NK-92 (cell line): ENCODE measurements around the gene DPF1.
"Not testable (repeated sequence)": the region's sequence is repeated elsewhere in the genome, so short reads cannot be mapped to it uniquely, and the experiment has no call there.

Experiments used
- DNase-seq: peaks from one replicate; lab custom pipeline; 2025; ENCODE audit not compliant: unreplicated experiment; lab: John Stamatoyannopoulos, UW

DPF1 gene

DNA sequence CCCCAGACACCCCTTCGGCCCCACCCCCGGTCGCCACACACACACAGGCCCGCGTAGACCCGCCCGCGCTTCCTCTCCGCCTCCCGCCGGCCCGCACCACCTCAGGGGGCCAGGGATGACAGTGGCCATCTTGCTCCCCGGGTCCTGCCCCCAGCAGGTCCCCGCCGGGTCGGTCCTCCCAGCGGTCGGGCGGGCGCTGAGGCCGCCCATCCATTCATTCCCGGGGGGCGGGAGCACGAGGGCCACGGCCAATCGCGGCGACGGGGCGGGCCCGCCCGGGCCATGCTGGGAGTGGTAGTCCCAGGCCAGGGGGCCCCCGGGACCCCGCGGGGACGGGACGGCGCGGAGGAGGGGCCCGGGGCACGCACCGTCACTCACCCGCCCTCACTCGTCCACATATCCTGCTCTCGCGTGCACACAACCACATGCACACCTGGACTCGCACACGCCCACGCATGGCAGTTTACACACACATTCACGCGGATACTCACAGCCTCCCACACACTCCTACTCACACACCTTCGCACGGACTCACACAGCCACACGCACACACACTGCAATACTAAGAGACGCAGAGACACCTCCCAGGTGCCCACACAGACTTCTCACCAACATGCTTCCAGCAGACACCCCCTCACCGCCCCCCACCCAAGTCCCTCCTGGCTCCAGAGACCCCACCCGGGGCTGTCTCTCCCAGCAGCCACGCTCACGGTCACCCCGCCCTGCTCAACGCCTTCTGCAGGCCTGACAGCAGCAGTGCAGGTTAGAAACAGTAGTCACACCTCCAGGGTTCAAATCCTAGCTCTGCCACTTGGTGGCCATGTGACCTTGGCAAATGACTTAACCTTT lies at the start of gene DPF1:
Gene DPF1 (minus strand): TSS at position 209 of the 849 bp plus-strand sequence. CDS start 80 bp downstream, at position 129.
- no peak for DNase-seq

DNA sequence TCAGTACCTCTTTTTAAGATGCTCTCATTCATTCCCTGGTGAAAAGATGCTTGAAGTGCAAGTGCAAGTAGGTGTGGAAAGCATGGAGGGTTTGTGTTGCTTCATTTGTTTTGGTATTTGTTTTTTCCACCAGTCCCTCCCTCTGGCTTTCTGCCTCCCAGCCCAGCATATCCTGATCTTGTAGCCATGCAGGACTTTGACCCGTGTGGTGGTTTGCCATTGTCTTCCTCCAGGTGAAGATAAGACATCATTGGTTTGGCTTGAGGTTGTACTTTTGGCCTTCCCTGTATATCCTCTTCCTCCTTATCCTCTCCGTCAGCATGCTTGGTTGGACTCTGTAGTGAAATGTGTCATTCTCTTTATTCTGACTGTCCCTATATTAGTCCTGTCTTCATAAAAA lies 49.5 kb upstream of the DPF1 start:
- DNase-seq: no peak

DNA sequence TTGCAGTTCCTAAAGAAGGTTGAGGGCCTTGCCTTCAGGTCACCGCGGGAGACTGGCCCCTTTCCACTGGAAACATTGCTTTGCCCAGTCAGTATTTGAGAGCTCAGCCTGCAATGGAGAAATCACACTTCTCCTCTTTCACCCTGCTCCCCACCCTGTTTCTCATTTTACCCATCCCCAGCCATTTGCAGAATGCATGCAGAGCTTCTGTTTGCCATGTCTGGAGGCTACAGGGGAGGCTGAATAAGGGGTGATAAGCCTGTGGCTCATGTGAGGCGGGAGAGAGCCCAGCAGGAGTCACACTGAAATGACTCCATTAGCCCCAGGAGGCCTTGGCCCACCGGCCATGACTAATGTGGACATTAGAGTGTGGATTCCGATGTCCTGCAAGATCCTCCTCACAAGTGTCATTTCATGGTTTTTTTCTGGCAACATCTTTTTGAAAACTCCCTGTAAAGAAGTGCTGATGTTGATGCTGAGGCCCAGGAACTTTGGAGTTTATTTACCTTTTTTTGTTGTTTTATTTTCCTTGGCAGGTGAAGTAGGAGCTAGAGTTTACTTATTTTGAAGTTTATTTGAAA lies 46.7 kb upstream of the DPF1 start:
- DNase-seq: no peak

DNA sequence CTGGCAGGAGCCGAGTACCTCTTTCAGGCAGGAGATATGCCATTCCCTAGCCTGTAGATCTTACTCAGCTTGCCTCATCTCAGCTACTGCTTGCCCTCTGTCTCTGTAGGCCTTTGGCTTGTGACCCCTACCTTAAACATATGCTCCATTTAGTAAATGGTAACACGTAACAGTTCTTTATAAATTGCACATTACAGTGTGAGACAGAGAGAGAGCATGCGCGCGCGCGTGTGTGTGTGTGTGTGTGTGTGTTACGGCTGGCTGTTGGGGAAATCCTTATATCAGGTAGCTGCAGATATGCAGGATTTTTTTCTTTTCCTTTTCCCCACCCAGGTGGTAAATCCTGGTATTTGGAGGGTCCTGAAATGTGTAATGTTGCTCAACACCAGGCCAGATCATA lies 44.5 kb upstream of the DPF1 start:
- DNase-seq: no peak

DNA sequence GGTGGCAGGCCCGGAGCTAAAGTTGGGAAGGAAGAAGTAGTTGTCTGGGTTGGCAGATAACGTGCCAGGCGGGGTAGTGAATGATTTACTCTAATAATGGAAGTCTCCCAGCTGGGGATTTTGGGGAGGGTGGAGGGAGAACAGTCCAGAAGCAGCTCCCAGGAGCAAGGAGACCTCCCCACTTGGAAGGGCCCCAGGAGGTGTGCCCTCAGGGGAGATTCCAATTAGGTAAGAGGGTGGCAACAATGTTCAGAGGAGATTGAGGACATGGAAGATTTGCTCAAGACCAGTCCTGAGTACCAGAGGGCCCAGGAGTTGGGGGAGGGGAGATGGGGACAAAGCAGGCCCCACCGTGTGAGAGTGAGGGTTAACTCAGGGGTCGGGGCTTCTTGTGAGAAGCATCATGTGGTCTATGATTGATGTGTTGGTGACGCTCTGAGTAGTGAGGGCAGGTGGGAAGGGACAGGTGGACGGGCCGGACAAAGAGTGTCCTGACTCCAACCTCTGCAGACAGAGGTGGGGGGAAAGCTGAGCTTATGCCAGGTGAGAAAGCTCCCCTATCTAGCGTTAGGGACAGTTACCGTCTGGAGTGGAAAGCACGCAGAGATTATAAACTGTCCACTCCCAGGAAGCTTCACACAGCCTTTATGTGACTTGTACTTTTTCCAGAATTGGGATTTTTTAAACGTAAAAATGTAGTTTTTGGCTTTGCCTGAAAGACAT lies 43.9 kb upstream of the DPF1 start:
- DNase-seq: no peak

DNA sequence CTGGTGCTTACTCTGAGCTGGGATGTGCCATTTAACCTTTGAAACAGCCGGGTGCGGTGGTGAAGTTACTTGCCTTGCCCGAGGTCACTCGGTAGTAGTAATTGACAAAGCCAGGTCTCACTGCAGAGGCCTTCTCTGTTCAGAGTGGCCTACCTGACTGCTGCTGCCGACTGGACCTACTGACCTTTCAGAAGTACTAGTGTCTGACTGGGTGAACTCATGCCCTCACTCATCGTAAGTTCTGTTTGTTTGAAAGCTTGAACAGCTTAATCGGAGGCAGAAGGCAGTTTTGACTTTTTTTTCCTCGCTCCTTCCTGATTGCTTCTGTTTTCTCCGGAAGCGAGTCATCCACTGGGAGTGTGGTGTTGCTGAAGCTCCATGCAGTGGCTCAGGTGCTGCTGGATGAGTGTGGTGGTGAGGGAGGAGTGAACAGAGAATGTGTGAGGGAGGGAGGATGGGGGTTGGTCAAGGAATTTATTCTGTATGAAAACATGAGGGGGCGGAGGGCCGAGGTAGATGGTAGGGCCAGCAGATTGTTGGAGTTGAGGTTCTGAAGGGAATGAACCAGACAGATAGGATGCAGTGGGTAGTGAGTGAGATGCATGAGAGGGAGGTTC lies 43.1 kb upstream of the DPF1 start:
- DNase-seq: no peak

DNA sequence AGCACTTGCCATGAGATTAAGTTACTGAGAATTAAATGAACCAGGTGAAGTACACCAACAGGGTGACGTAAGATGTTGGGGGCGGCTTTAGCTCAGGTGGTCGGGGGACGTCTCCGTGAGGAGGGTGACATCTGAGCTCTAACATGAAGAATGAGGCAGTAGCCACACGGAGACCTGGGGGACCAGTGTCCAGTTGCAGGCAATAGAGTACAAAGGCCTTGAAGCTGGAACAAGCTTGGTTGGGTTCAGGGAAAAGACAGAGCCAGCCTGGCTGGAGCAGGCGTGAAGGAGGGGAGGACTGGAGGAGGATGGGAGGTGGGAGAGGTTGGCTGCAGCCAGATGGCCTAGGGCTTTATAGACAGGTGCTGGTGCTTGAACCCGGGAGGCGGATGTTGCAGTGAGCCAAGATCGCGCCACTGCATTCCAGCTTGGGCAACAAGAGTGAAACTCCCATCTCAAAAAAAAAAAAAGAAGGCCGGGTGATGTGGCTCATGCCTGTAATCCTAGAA lies 42.0 kb upstream of the DPF1 start:
- no peak for DNase-seq

DNA sequence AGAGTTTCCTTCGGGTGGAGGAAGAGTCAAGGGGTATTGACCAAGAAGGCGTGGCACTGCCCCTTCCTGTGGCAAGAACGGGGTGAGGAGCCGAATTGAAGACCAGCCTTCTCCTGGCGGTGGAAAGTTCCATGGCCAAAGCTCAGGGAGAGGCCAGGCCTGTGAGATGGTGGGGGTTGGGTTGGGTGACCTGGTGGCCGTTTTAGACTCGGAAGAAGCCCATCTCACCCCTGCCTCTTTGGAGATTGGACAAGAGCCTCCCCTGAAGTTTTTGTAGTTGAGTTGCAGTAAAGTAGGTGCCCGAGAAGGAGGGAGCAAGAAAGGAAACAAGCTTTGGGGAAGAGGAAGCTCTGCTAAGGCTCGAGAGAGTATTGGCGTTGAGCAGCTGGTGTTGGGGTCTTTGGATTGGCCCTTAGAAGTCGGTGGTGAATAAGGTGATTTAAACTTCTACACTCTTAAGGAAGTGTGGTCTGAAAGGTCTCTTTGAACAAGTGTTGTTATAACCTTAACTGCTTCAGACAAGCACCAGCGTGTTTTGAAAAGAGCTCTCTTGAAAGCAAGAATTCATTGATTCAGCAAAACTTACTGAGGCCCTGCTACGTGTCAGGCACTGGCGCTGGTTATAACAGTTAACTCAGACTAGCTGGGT lies 41.3 kb upstream of the DPF1 start:
- no peak for DNase-seq

DNA sequence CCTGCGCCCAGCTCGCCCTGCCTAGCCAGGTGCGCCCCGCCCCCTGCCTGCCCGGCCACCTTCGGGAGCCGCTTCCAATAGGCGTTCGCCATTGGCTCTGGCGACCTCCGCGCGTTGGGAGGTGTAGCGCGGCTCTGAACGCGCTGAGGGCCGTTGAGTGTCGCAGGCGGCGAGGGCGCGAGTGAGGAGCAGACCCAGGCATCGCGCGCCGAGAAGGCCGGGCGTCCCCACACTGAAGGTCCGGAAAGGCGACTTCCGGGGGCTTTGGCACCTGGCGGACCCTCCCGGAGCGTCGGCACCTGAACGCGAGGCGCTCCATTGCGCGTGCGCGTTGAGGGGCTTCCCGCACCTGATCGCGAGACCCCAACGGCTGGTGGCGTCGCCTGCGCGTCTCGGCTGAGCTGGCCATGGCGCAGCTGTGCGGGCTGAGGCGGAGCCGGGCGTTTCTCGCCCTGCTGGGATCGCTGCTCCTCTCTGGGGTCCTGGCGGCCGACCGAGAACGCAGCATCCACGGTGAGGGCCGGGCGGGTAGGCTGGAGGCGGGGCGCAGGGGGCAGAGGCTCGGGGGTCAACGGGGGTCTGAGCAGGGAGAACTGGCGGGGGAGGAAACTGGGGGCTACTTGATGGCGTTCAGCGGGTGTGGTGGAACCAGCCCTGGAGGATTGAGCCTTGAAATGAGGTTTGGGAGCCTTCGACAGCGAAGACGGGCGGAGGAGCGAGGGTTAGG lies 40.6 kb upstream of the DPF1 start, which contains the start of gene SPINT2:
Gene SPINT2 (plus strand): TSS at position 88 of the 727 bp plus-strand sequence. CDS start 320 bp downstream, at position 408.
- no peak for DNase-seq

DNA sequence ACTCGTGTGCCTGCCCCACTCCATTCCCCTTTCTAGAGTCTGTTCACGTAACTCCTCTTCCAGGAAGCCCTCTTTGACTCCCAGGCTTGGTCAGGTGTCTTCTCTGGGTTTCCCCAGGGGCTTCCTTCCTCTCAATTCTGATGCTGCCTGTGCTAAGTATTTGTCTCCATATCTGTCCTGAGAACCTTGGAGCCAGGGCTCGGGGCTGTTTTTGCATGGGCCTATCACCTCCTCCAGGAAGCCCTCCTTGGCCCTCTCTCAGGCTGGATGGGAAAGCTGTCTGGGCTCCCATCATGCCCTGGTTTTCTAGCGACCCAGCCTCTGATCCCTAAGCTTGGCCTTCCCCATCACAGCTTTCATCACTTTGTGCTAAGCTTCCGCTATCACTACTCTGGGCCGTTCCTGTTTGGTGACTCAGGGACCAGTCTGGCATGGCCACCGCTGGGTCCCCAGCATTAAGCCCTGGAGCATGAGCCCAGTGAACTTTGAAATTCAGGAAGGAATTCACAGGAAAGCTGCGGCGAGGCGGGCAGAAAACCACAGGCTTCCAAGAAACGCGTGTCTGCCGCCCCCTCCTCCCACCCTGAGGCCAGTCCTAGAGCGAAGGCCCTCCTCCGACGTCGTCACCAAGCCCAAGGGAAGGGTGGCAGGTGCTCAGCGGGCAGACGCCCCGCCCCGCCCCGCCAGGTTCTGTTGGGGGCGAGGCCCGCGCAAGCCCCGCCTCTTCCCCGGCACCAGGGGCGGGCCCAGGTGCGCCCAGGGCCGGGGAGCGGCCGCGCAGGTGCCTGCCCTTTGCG lies 39.9 kb upstream of the DPF1 start:
- no peak for DNase-seq

DNA sequence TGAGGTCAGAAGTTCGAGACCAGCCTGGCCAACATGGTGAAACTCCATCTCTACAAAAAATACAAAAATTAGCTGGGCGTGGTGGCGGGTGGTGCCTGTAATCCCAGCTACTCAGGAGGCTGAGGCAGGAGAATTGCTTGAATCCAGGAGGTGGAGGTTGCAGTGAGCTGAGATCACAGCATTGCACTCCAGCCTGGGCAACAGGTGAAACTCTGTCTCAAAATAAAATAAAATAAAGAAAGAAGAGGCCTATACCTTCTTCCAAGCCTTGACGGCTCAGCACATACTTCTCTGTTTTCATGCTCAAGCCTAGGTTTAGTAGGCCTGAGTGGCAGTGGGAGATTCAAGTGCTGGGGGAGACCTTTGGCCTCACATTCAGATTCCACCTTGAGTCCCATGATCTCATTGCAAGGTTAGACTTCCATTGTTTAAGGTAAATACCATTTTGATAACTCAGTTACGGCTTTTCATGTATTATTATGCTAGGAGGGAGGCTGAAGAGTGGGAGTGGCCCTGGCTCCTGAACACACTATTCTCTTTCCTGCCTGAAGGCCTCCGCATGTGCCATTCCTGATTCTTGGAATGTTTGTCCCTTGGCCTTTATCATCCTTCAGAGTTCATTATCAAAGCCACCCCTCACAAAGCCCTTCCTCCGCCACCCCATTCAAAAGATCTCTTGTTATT lies 38.7 kb upstream of the DPF1 start:
- DNase-seq: no peak

DNA sequence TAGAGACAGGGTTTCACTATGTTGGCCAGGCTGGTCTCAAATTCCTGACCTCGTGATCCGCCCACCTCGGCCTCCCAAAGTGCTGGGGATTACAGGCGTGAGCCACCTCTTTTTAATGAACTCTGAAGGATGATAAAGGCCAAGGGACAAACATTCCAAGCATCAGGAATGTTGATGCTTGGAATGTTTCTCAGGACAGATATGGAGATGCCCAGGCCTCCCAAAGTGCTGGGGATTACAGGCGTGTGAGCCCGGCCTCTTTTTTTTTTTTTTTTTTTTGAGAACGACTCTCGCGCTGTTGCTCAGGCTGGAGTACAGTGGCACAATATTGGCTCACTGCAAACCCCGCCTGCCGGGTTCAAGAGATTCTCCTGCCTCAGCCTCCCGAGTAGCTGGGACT lies 37.9 kb upstream of the DPF1 start:
- DNase-seq: not testable (repeated sequence)

DNA sequence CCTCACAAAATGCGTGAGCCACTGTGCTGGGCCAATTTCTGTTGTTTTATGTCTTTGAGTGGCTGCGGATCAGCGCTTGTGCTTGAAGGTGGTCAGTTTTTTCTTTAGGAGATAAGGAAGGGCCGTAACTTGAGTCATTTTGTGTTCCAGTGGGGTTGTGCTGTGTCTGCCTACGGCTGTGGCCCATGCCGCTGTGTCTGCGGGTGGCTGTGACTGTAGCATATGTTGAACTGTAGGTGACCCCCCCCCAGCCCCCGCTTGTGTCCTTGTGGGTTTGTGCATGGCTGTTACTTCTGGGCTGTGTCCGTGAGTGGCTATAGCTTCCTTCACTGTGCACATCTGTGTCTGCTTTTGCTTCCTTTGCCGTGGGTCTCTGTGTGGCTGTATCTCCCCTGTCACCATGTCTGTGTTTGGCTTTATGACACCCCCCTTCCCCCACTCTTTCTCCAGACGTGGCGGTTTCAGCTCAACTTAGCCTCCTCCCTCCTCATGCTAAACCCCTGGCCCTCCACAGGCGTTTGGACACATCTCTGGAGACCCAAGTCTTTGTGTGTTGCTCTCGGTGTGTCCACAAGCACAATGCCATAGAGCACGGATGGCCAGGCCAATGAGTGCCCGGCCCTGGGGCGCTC lies 31.5 kb upstream of the DPF1 start:
- no peak for DNase-seq

DNA sequence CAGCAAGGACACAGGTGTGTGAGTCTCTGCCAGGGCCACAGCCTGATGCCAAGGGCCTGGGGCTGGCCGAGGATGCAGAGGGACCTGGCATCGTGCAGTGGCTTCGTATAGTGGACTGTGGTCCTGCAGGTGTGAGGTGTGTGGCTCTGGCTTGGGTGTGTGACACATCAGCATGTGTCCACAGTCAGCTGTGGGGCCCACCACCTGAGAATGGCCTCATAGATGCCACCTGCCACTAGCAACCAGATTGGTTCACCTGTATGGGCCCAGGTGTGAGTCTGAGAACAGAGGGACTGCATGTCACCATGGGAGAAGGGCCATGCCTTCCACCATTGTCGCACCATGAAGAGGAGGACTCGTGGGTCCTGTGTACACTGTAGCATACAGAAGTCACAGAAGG lies 29.8 kb upstream of the DPF1 start:
- no peak for DNase-seq

DNA sequence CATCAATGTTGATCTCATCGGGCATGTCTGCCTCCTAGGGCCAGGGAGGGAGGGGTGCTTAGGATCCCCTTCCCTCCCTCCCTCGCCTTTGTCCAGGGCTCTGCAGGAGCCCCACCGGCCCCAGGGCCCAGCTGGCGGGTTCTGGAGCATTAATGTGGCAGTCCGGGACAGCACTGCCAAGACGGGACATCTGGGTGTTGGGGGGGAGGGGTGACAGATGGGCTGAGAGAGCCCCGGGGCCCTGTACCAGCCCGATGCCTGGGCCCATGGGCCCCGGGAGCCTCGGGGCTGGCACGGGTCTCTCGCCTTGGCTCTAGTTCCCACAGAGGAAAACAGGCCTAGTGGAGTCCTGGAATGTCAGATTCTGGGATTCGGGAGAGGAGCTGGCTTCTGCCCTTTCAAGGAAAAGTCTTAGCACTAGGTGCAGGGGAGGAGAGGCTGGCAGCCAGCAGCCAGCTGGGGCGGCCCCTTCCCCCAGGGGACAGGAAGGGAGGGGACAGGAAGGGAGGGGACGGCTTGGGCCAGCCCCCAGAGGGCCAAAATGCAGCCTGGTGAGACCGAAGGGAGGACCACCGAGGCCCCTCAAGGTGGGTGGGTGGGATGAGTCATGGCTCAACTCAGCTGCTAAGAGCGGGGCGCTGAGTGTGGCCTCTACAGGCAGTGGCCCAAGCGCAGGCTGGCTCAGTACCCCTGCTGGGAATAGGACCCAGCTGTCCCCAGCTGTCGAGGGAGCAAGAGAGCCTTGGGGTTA lies 29.1 kb upstream of the DPF1 start:
- no peak for DNase-seq

DNA sequence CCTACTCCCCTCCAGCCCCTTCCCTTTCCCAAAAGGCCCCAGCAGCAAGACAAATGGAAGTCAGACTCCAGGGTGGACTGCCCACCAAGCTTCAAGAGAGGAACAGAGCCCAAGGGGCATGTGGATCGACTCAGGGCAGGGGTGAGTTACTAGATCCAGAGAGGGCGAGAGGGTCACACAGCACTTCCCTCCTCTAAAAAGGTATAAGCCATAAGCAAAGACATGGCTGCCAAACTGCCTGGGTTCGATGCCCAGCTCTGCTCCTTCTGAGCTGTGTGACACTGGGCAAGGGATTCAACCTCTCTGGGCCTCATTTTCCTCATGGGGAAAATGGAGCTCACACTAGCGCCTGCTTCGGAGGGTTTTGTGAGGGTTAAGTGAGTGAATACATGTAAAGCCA lies 28.4 kb upstream of the DPF1 start:
- no peak for DNase-seq

DNA sequence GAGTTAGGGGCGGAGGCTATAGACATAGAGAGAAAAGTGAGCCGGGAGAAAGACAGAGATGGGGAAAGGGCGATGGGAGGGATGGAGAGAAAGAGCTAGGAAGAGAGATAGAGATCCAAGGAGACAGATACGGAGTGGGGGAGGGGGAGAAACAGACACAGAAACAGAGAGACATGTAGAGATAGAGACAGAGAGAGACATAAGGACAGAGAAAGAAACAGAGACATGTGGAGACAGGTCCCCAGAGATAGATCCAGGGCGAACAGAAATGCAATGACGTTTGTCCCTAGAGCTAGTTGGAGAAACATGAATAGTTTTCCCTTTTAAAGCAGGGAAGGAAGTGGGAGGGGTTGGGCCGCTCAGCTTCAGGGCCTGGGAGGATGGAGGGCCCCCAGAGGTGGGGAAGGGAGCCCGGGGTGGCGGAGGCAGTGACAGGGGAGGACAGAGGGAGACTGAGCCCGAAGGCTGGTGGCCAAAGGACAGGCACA lies 27.6 kb upstream of the DPF1 start:
- DNase-seq: no peak
